ENCODE data around the gene RAB31. TPM values are rescaled to one million over a fixed set of nuclear protein-coding genes. Genes with fewer than 3 reads are reported as not detected.

Gene RAB31
- total RNA-seq, 3 donors from 2014 or later: 0.40 to 1.8 (median 1.2) TPM

GRCh38 chr18:9743200-9744016, 35.3 kb downstream of the RAB31 start:
- ATAC-seq: no peak

GRCh38 chr18:9746958-9747357, 38.9 kb downstream of the RAB31 start:
- no peaks in the 10 kb centered on the region for H3K9me3 Mint-ChIP-seq
- peaks cover 18% of the 10 kb centered on the region for H3K27me3 Mint-ChIP-seq (ENCODE audit: low read depth)
- no peak overlapping the region for H3K4me3 Mint-ChIP-seq
- no peak for DNase-seq
- no peak for ATAC-seq
- no peaks in the 10 kb centered on the region for H3K36me3 Mint-ChIP-seq (ENCODE audit: insufficient read depth)
- H3K4me1 Mint-ChIP-seq (ENCODE audit: low read depth): no peaks in the 10 kb centered on the region

More at GRCh38 chr18:9743200-9744016, 35.3 kb downstream of the RAB31 start:
- no peak for DNase-seq
- Mint-ChIP-seq H3K4me3 (no peak overlapping the region), H3K36me3 (ENCODE audit: insufficient read depth) (no peaks in the 10 kb centered on the region), H3K27me3 (ENCODE audit: low read depth) (peaks cover 22% of the 10 kb centered on the region), H3K4me1 (ENCODE audit: low read depth) (no peaks in the 10 kb centered on the region), H3K9me3 (no peaks in the 10 kb centered on the region)

GRCh38 chr18:9749611-9750010, 41.5 kb downstream of the RAB31 start:
- no peaks in the 10 kb centered on the region for H3K27me3 Mint-ChIP-seq (ENCODE audit: low read depth)
- H3K9me3 Mint-ChIP-seq: no peaks in the 10 kb centered on the region
- H3K4me3 Mint-ChIP-seq: no peak overlapping the region
- ATAC-seq (no peak), DNase-seq (no peak)
- no peaks in the 10 kb centered on the region for H3K36me3 Mint-ChIP-seq (ENCODE audit: insufficient read depth)
- H3K4me1 Mint-ChIP-seq (ENCODE audit: low read depth): no peaks in the 10 kb centered on the region

- no peak overlapping the region for H3K4me3 Mint-ChIP-seq
- H3K4me1 Mint-ChIP-seq (ENCODE audit: low read depth): no peaks in the 10 kb centered on the region
- ATAC-seq: no peak
- no peaks in the 10 kb centered on the region for H3K9me3 Mint-ChIP-seq
- DNase-seq: no peak
- H3K36me3 Mint-ChIP-seq (ENCODE audit: insufficient read depth): no peaks in the 10 kb centered on the region
- no peaks in the 10 kb centered on the region for H3K27me3 Mint-ChIP-seq (ENCODE audit: low read depth)
These were observed 42.0 kb downstream of the RAB31 start for GRCh38 chr18:9750112-9750511.

- Mint-ChIP-seq H3K36me3 (ENCODE audit: insufficient read depth) (no peaks in the 10 kb centered on the region), H3K9me3 (no peaks in the 10 kb centered on the region), H3K27me3 (ENCODE audit: low read depth) (no peaks in the 10 kb centered on the region), H3K4me3 (no peak overlapping the region), H3K4me1 (ENCODE audit: low read depth) (no peaks in the 10 kb centered on the region)
- DNase-seq (no peak), ATAC-seq (no peak)
These were observed 42.7 kb downstream of the RAB31 start for GRCh38 chr18:9750606-9751304.

GRCh38 chr18:9751371-9752031, 43.4 kb downstream of the RAB31 start:
- no peaks in the 10 kb centered on the region for H3K4me1 Mint-ChIP-seq (ENCODE audit: low read depth)
- H3K27me3 Mint-ChIP-seq (ENCODE audit: low read depth): no peaks in the 10 kb centered on the region
- ATAC-seq (no peak), DNase-seq (no peak)
- H3K9me3 Mint-ChIP-seq: no peaks in the 10 kb centered on the region
- H3K4me3 Mint-ChIP-seq: no peak overlapping the region
- H3K36me3 Mint-ChIP-seq (ENCODE audit: insufficient read depth): no peaks in the 10 kb centered on the region

- no peak for DNase-seq
- Mint-ChIP-seq H3K36me3 (ENCODE audit: insufficient read depth) (no peaks in the 10 kb centered on the region), H3K27me3 (ENCODE audit: low read depth) (no peaks in the 10 kb centered on the region), H3K4me3 (no peak overlapping the region), H3K4me1 (ENCODE audit: low read depth) (no peaks in the 10 kb centered on the region), H3K9me3 (no peaks in the 10 kb centered on the region)
- no peak for ATAC-seq
These were observed 45.7 kb downstream of the RAB31 start for GRCh38 chr18:9753846-9754245.

- peaks cover 5% of the 10 kb centered on the region for H3K27me3 Mint-ChIP-seq (ENCODE audit: low read depth)
- H3K9me3 Mint-ChIP-seq: no peaks in the 10 kb centered on the region
- DNase-seq (no peak), ATAC-seq (no peak)
- H3K36me3 Mint-ChIP-seq (ENCODE audit: insufficient read depth): no peaks in the 10 kb centered on the region
- no peaks in the 10 kb centered on the region for H3K4me1 Mint-ChIP-seq (ENCODE audit: low read depth)
- H3K4me3 Mint-ChIP-seq: no peak overlapping the region
These were observed 47.0 kb downstream of the RAB31 start for GRCh38 chr18:9755110-9755509.

- peaks cover 8% of the 10 kb centered on the region for H3K27me3 Mint-ChIP-seq (ENCODE audit: low read depth)
- H3K36me3 Mint-ChIP-seq (ENCODE audit: insufficient read depth): no peaks in the 10 kb centered on the region
- no peaks in the 10 kb centered on the region for H3K4me1 Mint-ChIP-seq (ENCODE audit: low read depth)
- no peak for DNase-seq
- ATAC-seq: no peak
- H3K4me3 Mint-ChIP-seq: no peak overlapping the region
- H3K9me3 Mint-ChIP-seq: no peaks in the 10 kb centered on the region
These were observed 47.5 kb downstream of the RAB31 start for GRCh38 chr18:9755615-9756014.

- no peak overlapping the region for H3K4me3 Mint-ChIP-seq
- DNase-seq (no peak), ATAC-seq (no peak)
- H3K27me3 Mint-ChIP-seq (ENCODE audit: low read depth): peaks cover 12% of the 10 kb centered on the region
- no peaks in the 10 kb centered on the region for H3K36me3 Mint-ChIP-seq (ENCODE audit: insufficient read depth)
- H3K9me3 Mint-ChIP-seq: no peaks in the 10 kb centered on the region
- no peaks in the 10 kb centered on the region for H3K4me1 Mint-ChIP-seq (ENCODE audit: low read depth)
These were observed 48.3 kb downstream of the RAB31 start for GRCh38 chr18:9756271-9756932.

GRCh38 chr18:9756933-9757470, 48.9 kb downstream of the RAB31 start:
- Mint-ChIP-seq H3K36me3 (ENCODE audit: insufficient read depth) (no peaks in the 10 kb centered on the region), H3K27me3 (ENCODE audit: low read depth) (peaks cover 12% of the 10 kb centered on the region), H3K4me3 (no peak overlapping the region), H3K4me1 (ENCODE audit: low read depth) (no peaks in the 10 kb centered on the region), H3K9me3 (no peaks in the 10 kb centered on the region)
- ATAC-seq (no peak), DNase-seq (no peak)

GRCh38 chr18:9757827-9758621, 49.9 kb downstream of the RAB31 start:
- ATAC-seq: no peak
- DNase-seq: no peak
- Mint-ChIP-seq H3K4me3 (no peak overlapping the region), H3K27me3 (ENCODE audit: low read depth) (peaks cover 12% of the 10 kb centered on the region), H3K4me1 (ENCODE audit: low read depth) (no peaks in the 10 kb centered on the region), H3K36me3 (ENCODE audit: insufficient read depth) (no peaks in the 10 kb centered on the region), H3K9me3 (no peaks in the 10 kb centered on the region)

- peaks cover 12% of the 10 kb centered on the region for H3K27me3 Mint-ChIP-seq (ENCODE audit: low read depth)
- no peaks in the 10 kb centered on the region for H3K9me3 Mint-ChIP-seq
- H3K4me3 Mint-ChIP-seq: no peak overlapping the region
- no peak for DNase-seq
- no peaks in the 10 kb centered on the region for H3K4me1 Mint-ChIP-seq (ENCODE audit: low read depth)
- ATAC-seq: no peak
- no peaks in the 10 kb centered on the region for H3K36me3 Mint-ChIP-seq (ENCODE audit: insufficient read depth)
These were observed 50.5 kb downstream of the RAB31 start for GRCh38 chr18:9758624-9759075.

All from activated T-cell treated with anti-CD3 and anti-CD28 coated beads, Interleukin-2, amount 50 U/mL, for 4 hours (primary cell).